ENCODE data around the gene COL23A1. TPM values are rescaled to one million over a fixed set of nuclear protein-coding genes. Genes with fewer than 3 reads are reported as not detected.

COL23A1 gene
- total RNA-seq, 1 donor from 2014 or later, result 2.0 TPM

DNA sequence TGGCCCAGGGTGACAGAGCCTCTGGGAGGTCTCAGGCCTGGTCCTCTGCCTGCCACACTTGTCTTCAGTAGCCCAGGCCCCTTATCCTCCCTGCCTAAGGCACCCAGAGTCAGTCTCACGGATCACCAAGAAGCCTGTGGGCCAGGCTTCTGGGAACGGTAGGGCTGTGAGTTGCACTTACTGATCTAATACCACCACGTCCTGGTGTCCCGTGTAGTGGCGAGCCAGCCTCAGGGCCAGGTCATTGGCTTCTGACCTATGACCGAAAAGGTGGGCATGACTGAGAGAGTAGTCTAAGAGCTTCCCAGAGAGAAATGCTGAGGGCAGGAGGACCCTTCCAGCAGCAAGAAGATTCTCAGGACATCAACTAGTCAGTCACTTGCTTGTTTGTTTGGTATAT lies 365.0 kb downstream of the COL23A1 start:
- no peak for TF ChIP-seq CTCF (IDR thresholded peaks at IDR 0.05)

DNA sequence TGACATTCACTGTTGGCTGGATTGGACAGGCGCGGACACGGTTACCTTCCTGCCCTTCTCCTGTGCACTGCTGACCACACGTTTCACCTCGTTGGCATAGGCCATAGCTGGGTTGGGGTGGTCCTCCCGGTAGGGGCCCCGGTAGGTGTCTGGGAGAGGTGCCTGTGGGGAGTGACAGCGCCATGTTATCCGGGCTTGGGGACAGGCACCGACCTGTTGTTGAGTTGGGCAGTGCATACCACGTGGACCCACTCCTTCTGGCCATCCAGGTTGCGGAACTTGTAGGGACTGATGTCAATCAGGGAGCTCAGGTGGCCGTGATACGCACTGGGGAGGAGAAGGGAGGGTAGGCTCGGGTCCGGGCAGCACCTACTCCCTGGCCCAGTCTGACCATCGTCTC lies 365.8 kb downstream of the COL23A1 start:
- Histone ChIP-seq H3K27ac (no peak overlapping the region), H3K4me3 (no peak overlapping the region), H3K27me3 (no peaks in the 10 kb centered on the region), H3K4me1 (peaks cover 2% of the 10 kb centered on the region), H3K36me3 (peaks cover 68% of the 10 kb centered on the region), H3K9me3 (no peaks in the 10 kb centered on the region)
- intact Hi-C loops (cut with DNase I), result no loop called here
- no peak for TF ChIP-seq CTCF (IDR thresholded peaks at IDR 0.05)
- no peak for DNase-seq
- ATAC-seq, result no peak

More for the DNA sequence above, 365.0 kb downstream of the COL23A1 start:
- H3K9me3 ChIP-seq, result no peaks in the 10 kb centered on the region
- no peaks in the 10 kb centered on the region for H3K27me3 ChIP-seq
- no peak overlapping the region for H3K4me3 ChIP-seq
- no peak overlapping the region for H3K27ac ChIP-seq
- intact Hi-C loops (cut with DNase I), result no loop called here
- DNase-seq (no peak), ATAC-seq (no peak)
- peaks cover 5% of the 10 kb centered on the region for H3K4me1 ChIP-seq
- H3K36me3 ChIP-seq, result peaks cover 69% of the 10 kb centered on the region

DNA sequence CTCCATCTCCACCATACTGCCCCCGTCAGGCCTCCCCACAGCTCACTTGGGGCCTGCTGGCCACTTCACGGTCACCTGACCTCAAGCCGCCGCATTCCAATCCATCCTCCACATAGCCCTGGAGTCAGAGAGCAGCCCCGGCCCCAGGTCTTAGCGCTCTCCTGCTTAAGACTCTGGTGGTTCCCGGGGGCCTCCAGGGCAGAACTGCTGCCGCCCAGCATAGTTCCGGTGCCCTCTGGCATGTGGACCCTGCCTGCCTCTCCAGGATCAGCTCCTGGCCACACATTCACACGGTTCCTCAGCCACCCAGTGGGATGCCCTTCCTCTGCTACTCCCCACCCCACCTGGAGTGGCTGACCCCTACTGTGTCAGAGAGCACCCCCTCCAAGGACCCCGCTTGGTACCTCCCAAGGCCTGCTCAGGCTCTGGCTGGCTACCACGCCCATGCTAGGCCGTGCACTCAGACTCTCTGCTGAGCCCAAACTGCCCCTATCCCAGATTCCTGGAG lies 366.3 kb downstream of the COL23A1 start:
- ATAC-seq (peak; percentile 83), DNase-seq (no peak)
- TF ChIP-seq CTCF (IDR thresholded peaks at IDR 0.05), result no peak

GRCh38 chr5:178223196-178223773 lies 366.9 kb downstream of the COL23A1 start:
- H3K36me3 ChIP-seq, result peaks cover 68% of the 10 kb centered on the region
- no peak for DNase-seq

More for the DNA sequence above, 366.3 kb downstream of the COL23A1 start:
- no peaks in the 10 kb centered on the region for H3K27me3 ChIP-seq
- H3K4me1 ChIP-seq, result no peaks in the 10 kb centered on the region
- intact Hi-C loops (cut with DNase I), result no loop called here
- no peak overlapping the region for H3K27ac ChIP-seq
- H3K36me3 ChIP-seq, result peaks cover 68% of the 10 kb centered on the region
- H3K4me3 ChIP-seq, result no peak overlapping the region
- H3K9me3 ChIP-seq, result no peaks in the 10 kb centered on the region

GRCh38 chr5:178222292-178222691 lies 367.9 kb downstream of the COL23A1 start:
- H3K4me3 ChIP-seq, result no peak overlapping the region
- peaks cover 62% of the 10 kb centered on the region for H3K36me3 ChIP-seq
- intact Hi-C loops (cut with DNase I), result no loop called here
- H3K4me1 ChIP-seq, result no peaks in the 10 kb centered on the region
- H3K27me3 ChIP-seq, result no peaks in the 10 kb centered on the region
- ATAC-seq (no peak), DNase-seq (no peak)
- no peaks in the 10 kb centered on the region for H3K9me3 ChIP-seq
- no peak overlapping the region for H3K27ac ChIP-seq
- no peak for TF ChIP-seq CTCF (IDR thresholded peaks at IDR 0.05)

More at GRCh38 chr5:178223196-178223773, 366.9 kb downstream of the COL23A1 start:
- intact Hi-C loops (cut with DNase I), result no loop called here
- no peak for TF ChIP-seq CTCF (IDR thresholded peaks at IDR 0.05)
- H3K4me1 ChIP-seq, result no peaks in the 10 kb centered on the region
- H3K4me3 ChIP-seq, result no peak overlapping the region
- H3K27ac ChIP-seq, result no peak overlapping the region
- H3K27me3 ChIP-seq, result no peaks in the 10 kb centered on the region
- no peak for ATAC-seq
- H3K9me3 ChIP-seq, result no peaks in the 10 kb centered on the region
